ENCODE data around the gene RAB1B. TPM values are rescaled to one million over a fixed set of nuclear protein-coding genes. Genes with fewer than 3 reads are reported as not detected.

Gene RAB1B
- 100 to 1,000 TPM; 102 to 112 TPM for total RNA-seq
- long read RNA-seq, donor 1, transcript RAB1B-201 (6 exons, 2,007 nt): major isoform, 12 of 21 reads
- long read RNA-seq, donor 1, partial matches to known transcripts: 7 of 21 reads
- long read RNA-seq, donor 1, other reads (novel, unspliced or antisense): 2 of 21 reads
- long read RNA-seq, donor 2, transcript RAB1B-201 (6 exons, 2,007 nt): major isoform, 128 of 137 reads
- long read RNA-seq, donor 2, partial matches to known transcripts: 0 of 137 reads
- long read RNA-seq, donor 2, other reads (novel, unspliced or antisense): 9 of 137 reads

DNA sequence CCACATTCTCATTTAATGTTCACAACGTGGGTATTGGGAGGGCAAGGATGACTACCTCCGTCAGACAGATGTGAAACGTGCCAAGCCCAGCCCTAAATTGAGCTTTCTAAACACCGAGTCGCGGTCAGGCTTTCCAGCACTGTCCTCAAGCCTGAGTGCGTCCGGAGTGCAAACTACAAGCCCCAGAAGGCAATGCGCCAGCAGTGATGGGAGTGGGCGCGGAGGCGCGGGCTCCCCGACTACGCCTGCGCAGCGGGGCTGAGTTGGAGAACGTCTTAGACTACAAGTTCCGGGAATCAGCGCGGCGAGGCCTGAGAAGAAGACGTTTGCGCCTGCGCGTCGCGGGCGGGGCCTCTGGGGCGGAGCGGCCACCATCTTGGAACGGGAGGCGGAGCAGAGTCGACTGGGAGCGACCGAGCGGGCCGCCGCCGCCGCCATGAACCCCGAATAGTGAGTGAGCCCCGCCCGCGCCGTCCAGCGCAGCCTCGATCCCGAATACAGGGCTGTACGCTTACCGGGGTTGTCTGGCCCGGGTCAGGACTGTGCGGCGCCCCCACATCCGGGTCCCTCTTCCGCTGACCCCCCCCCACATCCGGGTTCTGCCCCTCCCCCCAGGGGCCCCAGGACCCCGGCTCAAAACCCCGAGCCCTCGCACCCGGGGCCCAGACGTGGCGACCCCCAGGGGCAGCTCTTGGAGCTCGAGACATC lies at the start of gene RAB1B:
Gene RAB1B, plus strand, starts transcription at position 396 of the 708 bp plus-strand sequence. Its CDS starts 41 bp downstream, at position 437.
- intact Hi-C loops (cut with DNase I): no loop called here
- DNase-seq (ENCODE audit: low spot score): peak; percentile 100

DNA sequence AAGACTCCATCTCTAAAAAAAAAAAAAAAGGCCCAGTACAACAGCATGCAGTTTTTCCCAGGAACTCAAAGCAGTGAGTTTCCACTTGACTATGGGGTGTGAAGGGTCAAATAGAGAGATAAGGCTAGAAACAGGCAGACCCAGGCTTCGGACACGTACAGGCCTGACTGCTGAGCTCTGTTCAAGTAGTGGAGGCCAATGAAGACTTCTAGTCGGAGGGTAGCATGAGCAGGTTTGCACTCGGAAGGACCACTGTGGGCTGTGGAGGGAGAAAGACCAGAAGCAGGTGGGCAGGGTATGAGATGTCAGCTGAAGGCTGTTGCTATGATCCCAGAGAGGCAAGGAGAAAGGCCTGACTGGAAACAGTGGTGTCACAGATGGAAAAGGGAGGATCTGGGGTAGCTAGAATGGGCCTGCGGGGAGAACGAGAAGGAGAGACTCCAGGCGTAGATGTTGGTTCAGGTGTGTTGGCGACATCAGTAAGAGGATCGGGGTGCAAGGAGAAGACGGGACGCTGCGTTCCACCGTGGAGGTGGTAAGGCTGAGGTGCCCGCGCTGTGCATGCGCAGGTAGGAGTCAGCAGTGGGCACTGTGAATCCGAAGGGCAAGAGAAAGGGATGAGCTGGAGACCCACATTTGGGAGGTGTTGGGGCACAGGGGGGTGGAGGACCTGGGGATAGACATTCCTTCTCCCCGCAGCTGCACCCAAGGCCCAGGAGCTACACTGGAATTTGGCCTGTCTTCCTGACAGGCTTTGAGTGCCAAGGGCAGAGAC lies 49.4 kb upstream of the RAB1B start:
- peak; percentile 73 for DNase-seq (ENCODE audit: low spot score)
- intact Hi-C loops (cut with DNase I): no loop called here

DNA sequence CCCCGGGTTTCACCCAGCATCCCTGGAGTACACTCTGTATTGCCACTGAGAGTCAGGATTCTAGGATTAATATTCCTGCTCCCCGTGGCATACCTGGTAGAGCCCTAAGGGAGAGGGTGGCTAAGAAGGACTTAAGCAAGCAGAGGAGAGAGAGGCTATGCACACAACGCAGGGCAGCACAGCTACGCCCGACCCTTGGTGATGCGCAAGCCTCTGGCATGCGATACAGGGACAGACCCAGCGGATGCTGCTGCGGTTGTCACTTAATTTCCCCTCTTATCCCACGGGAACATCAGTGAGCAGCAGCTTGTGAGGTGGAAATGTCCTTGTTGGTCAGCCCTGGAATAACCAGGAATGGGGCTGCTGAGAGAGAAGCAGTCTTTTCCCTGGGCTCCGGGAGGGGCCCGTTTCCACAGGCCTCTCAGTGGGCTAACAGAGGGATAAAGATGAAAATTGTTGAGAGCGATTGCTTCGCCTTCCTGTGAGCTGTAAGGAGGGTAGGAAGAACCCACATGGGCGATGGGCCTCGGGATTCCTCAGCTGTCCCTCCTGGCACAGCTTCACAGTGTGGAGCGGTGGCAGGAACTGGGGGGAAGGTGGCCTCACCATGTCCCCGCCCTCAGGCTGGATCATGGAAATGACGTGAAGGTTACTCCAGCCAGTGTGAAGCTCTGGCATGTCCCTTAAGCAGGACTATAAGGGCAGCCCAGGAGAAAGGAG lies 48.4 kb upstream of the RAB1B start:
- intact Hi-C loops (cut with DNase I): loop anchor here in 1 of 2 donors (10.0 kb wide), 1 partner anchor 65 kb away; the partner anchor contains the start of gene YIF1A
- DNase-seq (ENCODE audit: low spot score): peak; percentile 75

DNA sequence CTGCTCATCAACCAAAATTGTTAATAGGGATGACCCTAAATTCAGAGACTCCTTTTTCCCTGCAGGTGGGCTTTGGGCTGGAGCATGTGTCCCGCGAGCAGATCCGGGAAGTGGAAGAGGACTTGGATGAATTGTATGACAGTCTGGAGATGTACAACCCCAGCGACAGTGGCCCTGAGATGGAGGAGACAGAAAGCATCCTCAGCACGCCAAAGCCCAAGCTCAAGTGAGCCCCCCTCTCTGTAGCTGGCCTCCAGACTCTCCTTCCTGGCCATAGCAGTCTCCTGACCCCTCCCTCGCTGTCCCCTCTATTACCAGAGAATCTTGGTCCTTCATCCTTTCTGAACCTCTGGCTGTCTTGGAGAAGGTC lies 47.9 kb upstream of the RAB1B start:
- intact Hi-C loops (cut with DNase I): loop anchor here in 1 of 2 donors (10.0 kb wide), 1 partner anchor 64 kb away; the partner anchor contains the start of gene YIF1A
- peak; percentile 51 for DNase-seq (ENCODE audit: low spot score)

DNA sequence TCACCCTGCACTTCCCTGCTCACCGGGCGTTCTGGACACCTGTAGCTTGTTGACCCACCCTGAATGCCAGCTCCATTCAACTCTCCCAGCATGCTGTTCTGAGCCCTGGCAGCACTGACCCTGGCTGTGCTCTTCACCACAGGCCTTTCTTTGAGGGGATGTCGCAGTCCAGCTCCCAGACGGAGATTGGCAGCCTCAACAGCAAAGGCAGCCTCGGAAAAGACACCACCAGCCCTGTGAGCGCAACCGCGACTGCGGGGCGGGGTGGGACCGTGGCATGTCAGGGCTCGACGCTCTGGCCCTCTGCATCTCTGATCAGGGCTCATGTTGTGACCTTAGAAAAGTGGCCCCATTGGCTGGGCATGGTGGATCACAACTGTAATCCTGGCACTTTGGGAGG lies 47.4 kb upstream of the RAB1B start:
- DNase-seq (ENCODE audit: low spot score): peak; percentile 34
- intact Hi-C loops (cut with DNase I): loop anchor here in 1 of 2 donors (10.0 kb wide), 1 partner anchor 64 kb away; the partner anchor contains the start of gene YIF1A

DNA sequence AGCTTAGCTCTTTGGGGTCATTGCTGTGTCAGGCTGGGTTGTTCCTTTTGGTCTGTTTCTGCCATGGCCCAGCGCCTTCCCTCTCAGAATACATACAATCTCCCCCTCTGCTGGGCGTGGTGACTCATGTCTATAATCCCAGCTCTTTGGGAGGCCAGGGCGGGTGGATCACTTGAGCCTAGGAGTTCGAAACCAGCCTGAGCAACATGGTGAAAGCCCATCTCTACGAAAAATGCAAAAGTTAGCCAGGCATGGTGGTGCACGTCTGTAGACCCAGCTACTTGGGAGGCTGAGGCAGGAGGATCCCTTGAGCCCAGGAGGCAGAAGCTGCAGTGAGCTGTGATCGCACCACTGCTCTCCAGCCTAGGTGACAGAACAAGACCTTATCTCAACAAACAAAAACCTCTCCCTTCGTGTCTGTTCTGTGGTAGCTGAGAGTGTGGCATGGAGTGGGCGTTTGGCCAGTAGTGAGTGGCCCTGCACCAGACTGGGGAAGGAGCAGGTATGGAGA lies 46.7 kb upstream of the RAB1B start:
- peak; percentile 59 for DNase-seq (ENCODE audit: low spot score)
- intact Hi-C loops (cut with DNase I): loop anchor here in 1 of 2 donors (10.0 kb wide), 1 partner anchor 63 kb away; the partner anchor contains the start of gene YIF1A

DNA sequence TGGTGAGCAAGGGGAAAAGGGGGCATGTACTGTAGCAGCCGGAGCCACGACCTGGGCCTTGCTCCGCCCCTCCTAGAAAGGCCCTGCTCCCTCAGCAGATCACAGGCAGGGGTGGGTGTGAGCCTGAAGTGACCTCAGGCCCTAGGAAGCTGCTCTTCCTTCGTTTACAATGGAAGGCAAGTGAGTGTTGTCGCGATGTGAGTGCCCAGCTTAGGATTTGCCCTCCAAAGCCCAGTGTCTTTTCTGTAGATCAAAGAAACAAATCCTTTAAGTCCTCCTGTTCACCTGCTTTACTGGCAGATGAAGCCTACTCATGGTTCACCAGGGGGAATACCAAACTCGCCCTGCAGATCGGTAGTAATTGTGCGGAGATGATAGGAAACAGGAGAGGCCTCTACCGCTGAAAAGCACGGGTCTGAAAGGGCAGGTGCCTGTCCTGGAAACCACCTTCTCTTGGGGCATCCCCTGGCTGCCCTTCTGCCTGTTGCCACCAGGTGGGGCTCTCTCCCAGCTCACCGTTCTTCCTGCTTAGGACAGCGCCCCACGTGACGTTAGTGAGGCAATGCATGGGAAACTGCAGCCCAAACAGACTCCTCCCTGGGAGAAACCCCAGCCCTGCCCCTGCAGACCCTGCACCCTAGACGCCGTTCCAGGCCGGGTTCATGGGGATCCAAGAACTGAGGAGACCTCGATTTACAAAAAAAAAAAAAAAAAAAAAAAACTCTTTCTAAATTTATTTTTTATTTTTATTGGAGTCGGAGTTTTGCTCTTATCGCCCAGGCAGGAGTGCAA lies 45.9 kb upstream of the RAB1B start:
- peak; percentile 96 for DNase-seq (ENCODE audit: low spot score)
- intact Hi-C loops (cut with DNase I): loop anchor here in 1 of 2 donors (10.0 kb wide), 1 partner anchor 62 kb away; the partner anchor contains the start of gene YIF1A

DNA sequence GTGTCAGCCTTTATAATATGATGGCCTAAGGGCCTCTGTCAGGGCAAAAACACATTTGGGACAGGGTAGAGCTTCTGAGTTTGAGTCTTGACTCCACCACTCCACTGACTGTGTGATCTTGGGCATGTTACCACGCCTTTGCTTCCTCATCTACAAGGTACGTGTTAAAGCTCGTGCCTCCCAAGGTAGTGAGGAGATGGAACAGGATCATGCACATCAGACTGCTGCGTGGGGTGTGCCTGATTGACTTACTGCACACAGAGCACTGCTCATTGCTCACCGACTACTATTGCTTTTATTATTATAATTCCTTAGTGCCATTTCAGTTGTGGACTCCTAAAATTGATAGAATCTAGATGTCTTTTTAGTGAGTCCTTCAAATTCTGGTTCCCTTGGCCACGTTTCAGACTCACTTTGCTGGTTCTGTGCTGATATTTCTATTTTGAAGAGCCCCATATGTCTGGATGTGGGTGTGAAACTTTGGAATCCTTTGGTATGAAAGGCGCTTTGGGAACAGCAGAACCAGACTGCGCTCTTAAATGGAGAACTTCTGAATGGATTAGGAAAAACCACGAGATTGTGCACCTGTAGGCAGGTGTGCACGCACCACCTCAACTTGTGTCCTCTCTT lies 44.1 kb upstream of the RAB1B start:
- peak; percentile 10 for DNase-seq (ENCODE audit: low spot score)
- intact Hi-C loops (cut with DNase I): loop anchor here in 1 of 2 donors (10.0 kb wide), 1 partner anchor 60 kb away; the partner anchor contains the start of gene YIF1A

DNA sequence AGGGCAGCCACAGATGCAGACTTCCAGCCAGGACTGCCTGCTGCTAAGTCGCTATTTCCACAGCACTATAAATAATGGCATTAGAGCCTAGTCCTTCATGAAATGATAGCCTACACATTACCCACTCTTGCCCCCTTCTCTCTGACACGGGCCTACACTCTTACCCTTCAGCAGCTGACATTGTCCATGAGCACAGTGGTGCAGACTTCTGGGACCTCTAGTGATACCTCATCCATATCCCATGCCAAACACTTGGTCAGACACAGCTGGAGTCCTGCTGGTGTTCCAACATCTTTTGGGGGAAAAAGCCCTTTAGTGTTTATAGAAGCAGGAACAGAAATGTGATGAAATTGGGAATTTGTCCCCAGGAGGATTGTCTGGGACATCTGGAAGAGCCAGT lies 43.4 kb upstream of the RAB1B start:
- DNase-seq (ENCODE audit: low spot score): peak; percentile 5
- intact Hi-C loops (cut with DNase I): loop anchor here in 1 of 2 donors (10.0 kb wide), 1 partner anchor 60 kb away; the partner anchor contains the start of gene YIF1A

DNA sequence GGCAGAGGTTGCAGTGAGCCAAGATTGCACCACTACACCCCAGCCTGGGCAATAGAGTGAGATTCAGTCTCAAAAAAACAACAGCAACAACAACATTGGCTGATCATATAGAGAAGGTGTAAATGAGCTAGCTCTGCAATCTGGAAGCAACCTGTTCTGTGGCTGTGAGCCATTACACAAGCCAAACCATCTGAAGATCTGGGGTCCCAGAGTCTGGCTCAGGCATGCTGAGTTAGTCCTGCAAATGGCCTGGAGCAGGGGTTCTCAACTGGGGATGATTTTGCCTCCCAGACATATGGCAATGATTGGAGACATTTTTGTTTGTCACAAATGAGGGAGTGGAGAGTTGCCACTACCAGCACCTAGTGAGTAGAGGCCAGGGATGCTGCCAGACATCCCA lies 42.3 kb upstream of the RAB1B start:
- intact Hi-C loops (cut with DNase I): loop anchor here in 1 of 2 donors (10.0 kb wide), 1 partner anchor 59 kb away; the partner anchor contains the start of gene YIF1A
- peak; percentile 29 for DNase-seq (ENCODE audit: low spot score)

DNA sequence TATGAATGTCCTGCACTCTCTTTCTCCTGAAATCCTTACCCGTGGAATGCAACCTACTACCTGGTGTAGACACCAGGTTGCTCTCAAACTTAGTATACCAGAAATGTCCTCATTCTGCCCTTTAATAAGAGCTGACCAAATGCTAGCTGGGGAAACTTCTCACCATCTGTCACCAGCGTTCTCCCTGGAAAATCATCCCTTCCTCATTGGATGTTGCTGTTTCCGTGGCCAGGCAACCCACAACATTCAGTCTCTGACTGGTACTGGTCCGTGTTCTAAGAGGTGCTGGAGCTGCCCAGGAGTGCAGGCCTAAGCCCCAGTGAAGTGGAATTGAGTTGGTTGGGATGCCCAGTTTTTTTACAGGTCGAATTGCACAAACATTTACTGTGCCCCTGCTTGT lies 40.7 kb upstream of the RAB1B start:
- intact Hi-C loops (cut with DNase I): loop anchor here (1.0 to 10.0 kb wide), 2 partner anchors 17 to 57 kb away; partner anchors contain the start of gene YIF1A (in 1 of the 2)

DNA sequence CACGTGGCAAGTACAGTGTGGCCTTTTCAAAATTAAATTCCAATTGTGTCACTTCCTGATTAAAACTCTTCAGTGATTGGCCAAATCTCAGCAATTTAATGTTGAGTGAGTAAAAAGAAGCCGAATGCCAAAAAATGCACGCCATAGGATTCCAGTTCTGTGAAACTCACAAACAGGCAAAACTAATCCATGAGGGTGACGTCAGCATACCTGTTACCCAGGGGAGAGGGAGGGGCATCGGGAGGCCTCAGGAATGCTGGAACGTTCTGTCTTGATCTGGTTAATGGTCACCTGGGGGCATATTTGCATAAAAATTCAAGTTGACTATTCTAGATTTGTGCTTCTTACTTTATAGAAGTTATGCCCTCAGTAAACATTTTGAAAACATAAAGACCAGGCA lies 39.9 kb upstream of the RAB1B start:
- DNase-seq (ENCODE audit: low spot score): no peak
- intact Hi-C loops (cut with DNase I): loop anchor here in 1 of 2 donors (10.0 kb wide), 1 partner anchor 56 kb away; the partner anchor contains the start of gene YIF1A

More for the DNA sequence above, 40.7 kb upstream of the RAB1B start:
- no peak for DNase-seq (ENCODE audit: low spot score)

DNA sequence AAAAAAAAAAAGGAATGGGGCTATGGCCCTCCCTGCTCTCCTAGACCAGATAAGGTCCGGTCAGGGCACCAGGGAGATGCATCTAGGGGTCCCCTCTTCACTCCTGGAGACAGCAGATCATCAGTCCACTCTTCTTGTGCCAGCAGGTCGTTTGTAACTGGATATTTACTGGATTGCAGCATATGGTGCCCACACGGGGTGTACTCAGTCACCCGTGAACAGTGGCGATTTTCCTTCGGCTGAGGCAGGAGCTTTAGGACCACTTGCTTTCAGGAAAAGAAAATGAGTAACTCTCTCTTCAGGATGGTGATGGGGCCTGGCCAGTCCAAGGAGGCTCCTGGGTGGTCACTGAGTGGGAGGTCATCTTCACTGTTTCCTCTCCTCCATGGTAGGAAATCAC lies 38.3 kb upstream of the RAB1B start:
- intact Hi-C loops (cut with DNase I): no loop called here
- no peak for DNase-seq (ENCODE audit: low spot score)

DNA sequence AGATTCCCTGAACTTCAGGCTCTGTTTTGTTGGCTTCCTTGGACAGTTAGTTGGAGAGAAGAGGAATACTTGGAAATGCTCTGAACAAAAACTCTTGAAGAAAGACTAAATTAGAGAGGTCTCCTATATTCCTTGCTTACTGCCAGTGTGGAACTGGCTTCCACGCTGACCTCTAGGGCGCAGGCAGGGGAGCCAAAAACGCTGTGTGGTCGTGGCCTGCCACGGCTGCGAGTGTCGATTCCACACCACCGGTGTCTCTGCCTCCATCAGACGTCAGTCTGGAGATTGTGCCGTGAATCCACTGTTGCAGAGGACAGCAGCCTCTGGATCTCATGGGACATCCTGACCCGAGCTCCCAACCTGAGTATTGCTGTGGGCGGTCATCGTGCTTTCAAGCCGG lies 37.5 kb upstream of the RAB1B start:
- intact Hi-C loops (cut with DNase I): no loop called here
- DNase-seq (ENCODE audit: low spot score): no peak

DNA sequence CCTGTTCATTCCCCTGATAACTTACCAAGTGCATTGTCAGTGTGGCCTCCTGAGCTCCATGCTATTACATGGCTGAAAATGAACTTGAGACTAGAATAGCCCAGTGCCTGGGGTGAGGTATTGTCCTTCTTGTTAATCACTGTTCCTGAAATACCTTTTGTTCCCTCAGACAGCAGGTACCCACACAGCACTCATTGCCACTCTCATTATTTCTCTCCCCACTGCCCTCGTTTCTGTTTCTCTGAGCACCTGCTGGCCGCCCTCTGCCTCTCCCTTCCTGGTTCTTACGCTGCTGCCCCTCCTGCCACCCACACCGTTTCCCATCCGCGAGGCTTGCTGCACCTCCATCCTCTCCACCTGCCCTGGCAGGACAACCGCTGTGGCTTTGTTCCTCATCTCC lies 36.9 kb upstream of the RAB1B start:
- intact Hi-C loops (cut with DNase I): no loop called here
- no peak for DNase-seq (ENCODE audit: low spot score)

DNA sequence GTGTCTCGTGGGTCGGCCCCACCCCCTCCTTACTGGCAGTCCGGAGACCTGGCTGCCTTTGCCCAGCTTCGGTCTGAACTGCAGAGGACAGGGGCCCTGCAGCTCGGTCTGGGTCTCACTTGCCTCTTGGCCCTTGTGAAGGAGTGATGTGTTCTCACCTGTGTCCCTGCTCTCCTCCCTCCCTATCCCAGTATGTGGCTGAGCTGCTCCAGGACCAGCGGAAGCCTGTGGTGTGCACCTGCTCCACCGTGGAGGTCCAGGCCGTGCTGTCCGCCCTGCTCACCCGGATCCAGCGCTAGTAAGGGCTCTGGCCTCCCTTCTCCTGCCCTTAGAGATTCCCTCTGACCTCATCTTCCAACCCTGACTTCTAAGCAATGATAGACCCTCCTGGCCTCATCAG lies 35.7 kb upstream of the RAB1B start:
- intact Hi-C loops (cut with DNase I): no loop called here
- DNase-seq (ENCODE audit: low spot score): no peak

DNA sequence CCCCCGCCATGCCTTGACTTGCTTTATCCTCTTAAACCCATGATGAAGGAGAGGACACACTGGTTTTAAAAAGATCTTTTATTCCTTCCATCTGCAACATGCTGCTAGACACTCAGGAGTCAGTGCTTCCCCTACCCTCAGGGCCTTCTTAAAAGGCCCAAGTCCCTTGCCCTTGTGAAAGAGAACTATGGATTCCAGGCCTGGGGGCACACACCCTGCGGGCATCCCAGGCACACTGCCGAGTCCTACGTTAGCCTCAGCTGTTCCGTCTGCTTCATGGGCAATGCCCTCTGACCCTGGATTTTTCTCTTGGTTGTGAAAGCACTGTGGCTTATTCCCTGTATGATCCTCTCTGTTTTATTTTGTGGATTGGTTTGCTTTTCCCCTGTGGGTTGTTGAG lies 35.1 kb upstream of the RAB1B start:
- no peak for DNase-seq (ENCODE audit: low spot score)
- intact Hi-C loops (cut with DNase I): no loop called here
